ENCODE measurements around the gene PDILT.
A peak's percentile ranks its signal among the peaks of the same experiment; 100 is the strongest.
"Not testable (repeated sequence)": the region's sequence is repeated elsewhere in the genome, so short reads cannot be mapped to it uniquely, and the experiment has no call there.

PDILT gene

GRCh38 chr16:20404637-20405036, at the start of gene PDILT:
Gene PDILT (minus strand): TSS chr16:20404737. CDS start chr16:20399300, 5,437 bp downstream.
- DNase-seq = no peak

GRCh38 chr16:20453633-20454032, 49.1 kb upstream of the PDILT start:
- DNase-seq = not testable (repeated sequence)

GRCh38 chr16:20451364-20451763, 46.8 kb upstream of the PDILT start, which contains the start of gene ACSM2A:
Gene ACSM2A (plus strand): TSS chr16:20451521. CDS start chr16:20460115, 8,594 bp downstream.
- not testable (repeated sequence) for DNase-seq

- not testable (repeated sequence) for DNase-seq
These were observed 42.3 kb upstream of the PDILT start for GRCh38 chr16:20446652-20447393.

- DNase-seq = not testable (repeated sequence)
These were observed 37.3 kb upstream of the PDILT start for GRCh38 chr16:20441859-20442258.

GRCh38 chr16:20441191-20441590, 36.7 kb upstream of the PDILT start:
- DNase-seq = no peak

GRCh38 chr16:20440731-20441130, 36.2 kb upstream of the PDILT start:
- not testable (repeated sequence) for DNase-seq

GRCh38 chr16:20439820-20440231, 35.3 kb upstream of the PDILT start:
- not testable (repeated sequence) for DNase-seq

- DNase-seq = not testable (repeated sequence)
These were observed 34.4 kb upstream of the PDILT start for GRCh38 chr16:20438950-20439349.

GRCh38 chr16:20430948-20431347, 26.4 kb upstream of the PDILT start:
- no peak for DNase-seq

- DNase-seq = not testable (repeated sequence)
These were observed 25.9 kb upstream of the PDILT start for GRCh38 chr16:20430480-20430879.

- not testable (repeated sequence) for DNase-seq
These were observed 25.0 kb upstream of the PDILT start for GRCh38 chr16:20429499-20429898.

GRCh38 chr16:20427401-20427797, 22.9 kb upstream of the PDILT start:
- DNase-seq = not testable (repeated sequence)

GRCh38 chr16:20424129-20424866, 19.8 kb upstream of the PDILT start:
- no peak for DNase-seq

- DNase-seq = not testable (repeated sequence)
These were observed 19.2 kb upstream of the PDILT start for GRCh38 chr16:20423772-20424128.

GRCh38 chr16:20421748-20422147, 17.2 kb upstream of the PDILT start:
- not testable (repeated sequence) for DNase-seq

GRCh38 chr16:20419093-20419492, 14.6 kb upstream of the PDILT start:
- not testable (repeated sequence) for DNase-seq

GRCh38 chr16:20415541-20415940, 11.0 kb upstream of the PDILT start:
- no peak for DNase-seq

GRCh38 chr16:20411055-20411454, 6.5 kb upstream of the PDILT start:
- DNase-seq = no peak

- DNase-seq = no peak
These were observed 5.7 kb upstream of the PDILT start for GRCh38 chr16:20410121-20410723.

GRCh38 chr16:20409398-20410120, 5.0 kb upstream of the PDILT start, which contains the start of gene ACSM5:
Gene ACSM5 (plus strand): TSS chr16:20409534. CDS start chr16:20411485, 1,951 bp downstream.
- DNase-seq = peak; percentile 42

- DNase-seq = no peak
These were observed 1.9 kb downstream of the PDILT start for GRCh38 chr16:20402651-20403050.
